DMS114 treated with DMSO at 0.1 percent for 48 hours (cell line): ENCODE results near the gene CPE.

Source experiments
- DNase-seq: peaks from one replicate; lab custom pipeline; 2025; ENCODE audit not compliant: unreplicated experiment; lab: John Stamatoyannopoulos, UW

CPE gene

GRCh38 chr4:165364452-165365080 lies 14.2 kb upstream of the CPE start:
- no peak for DNase-seq

DNA sequence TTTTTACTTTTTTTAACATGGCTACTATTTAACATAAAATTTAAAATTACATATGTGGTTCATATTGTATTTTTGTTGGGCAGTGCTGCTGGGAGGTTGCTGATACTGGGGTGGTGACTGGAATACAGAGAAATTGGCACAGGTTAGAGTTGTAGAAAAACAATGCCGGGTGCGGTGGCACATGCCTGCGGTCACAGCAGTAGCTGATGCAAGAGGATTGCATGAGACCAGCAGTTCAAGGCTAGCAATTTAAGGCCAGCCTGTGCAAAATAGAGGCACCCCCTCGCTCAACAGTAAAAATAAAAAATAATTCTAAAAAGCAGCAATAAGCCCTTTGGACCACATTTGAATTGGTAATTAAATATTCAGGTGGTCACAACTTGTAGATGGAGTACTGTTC lies 11.8 kb upstream of the CPE start:
- no peak for DNase-seq

- no peak for DNase-seq
Measured at GRCh38 chr4:165368114-165368513, 10.7 kb upstream of the CPE start.

GRCh38 chr4:165368567-165368966 lies 10.2 kb upstream of the CPE start:
- DNase-seq: no peak

DNA sequence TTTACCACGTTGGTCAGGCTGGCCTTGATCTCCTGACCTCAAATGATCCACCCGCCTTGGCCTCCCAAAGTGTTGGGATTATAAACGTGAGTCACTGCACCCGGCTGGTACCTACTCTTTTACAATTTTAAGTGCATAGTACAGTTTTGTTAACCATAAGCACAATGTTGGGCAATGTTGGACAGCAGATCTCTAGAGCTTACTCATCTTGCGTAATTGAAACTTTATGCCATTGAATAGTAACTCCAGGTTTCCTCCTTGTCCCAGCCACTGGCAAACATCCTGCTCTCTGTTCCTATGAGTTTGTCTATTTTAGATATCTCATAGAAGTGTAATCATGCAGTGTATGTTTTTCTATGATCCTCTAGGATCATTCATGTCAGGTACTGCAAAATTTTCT lies 9.3 kb upstream of the CPE start:
- no peak for DNase-seq

DNA sequence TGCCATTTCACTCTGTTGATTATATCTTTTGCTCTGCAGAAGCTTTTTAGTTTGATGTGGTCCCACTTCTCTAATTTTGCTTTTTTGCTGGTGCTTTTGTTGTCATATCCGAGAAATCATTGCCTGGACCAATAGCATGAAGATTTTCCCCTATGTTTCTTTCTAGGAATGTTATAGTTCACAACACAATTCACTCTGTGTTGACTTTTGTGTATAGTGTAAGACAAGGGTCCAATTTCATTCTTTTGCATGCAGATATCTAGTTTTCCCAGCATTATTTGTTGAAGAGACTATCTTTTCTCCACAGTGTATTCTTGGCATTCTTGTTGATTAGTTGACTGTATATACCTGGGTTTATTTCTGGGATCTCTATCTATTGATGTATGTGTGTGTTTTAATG lies 8.3 kb upstream of the CPE start:
- no peak for DNase-seq

DNA sequence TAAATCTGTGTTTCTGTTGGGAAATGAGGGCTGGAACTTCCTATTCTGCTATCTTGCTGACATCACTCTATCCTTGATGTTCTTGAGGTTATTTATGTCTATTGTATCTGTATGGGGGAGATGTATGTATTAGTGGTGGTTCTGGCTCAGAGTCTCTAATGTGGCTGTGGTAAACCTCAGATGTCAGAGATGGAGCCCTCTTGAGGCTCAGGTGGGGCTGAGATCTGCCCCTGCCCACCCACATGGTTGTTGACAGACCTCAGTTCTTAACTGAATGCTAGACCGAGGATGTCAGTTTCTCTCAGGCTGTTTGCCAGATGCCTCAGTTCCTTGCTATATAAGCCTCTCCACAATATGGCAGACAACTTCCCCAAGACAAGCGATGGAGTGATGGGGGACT lies 3.3 kb upstream of the CPE start:
- no peak for DNase-seq

DNA sequence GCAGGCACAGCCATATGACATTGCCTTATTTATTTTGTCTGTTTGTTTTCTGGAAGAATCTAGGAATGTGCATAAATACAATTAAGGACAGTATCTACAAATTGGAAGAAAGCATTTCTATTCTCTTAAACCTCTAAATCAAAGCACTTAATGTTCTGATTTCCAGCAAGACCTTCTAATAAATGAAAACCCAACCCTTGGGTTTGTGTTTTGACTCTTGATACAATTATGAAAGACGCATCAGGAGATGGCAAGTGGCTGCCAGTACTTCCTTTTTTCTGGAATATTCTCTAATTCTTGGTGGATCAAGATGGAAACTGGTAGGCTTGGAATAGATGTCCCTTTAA lies 437 bp upstream of the CPE start:
- DNase-seq: no peak

GRCh38 chr4:165379678-165380064 lies 863 bp downstream of the CPE start:
- no peak for DNase-seq

- no peak for DNase-seq
Measured at GRCh38 chr4:165380805-165381204, 2.0 kb downstream of the CPE start.

- DNase-seq: no peak
Measured at GRCh38 chr4:165381821-165382373, 3.1 kb downstream of the CPE start.

DNA sequence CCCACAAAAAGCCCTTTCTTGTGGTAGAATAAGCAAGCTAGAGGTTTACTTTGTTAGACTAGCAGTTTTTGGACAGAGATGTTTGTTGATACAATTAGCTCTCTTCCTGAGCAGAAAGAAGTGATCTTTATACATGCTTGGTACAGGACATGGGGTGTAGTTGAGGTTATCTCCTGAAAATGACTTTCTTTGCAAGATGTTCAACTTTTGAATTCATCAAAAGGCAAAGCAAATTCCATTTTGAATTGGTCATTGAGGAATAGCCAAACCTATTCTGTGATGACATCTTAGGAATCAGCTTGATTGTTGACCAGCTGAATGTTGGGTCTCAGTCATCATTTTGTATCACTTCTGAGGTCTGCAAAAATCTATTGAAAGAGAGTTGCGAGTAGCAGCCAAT lies 3.8 kb downstream of the CPE start:
- DNase-seq: no peak

GRCh38 chr4:165383591-165384073 lies 4.8 kb downstream of the CPE start:
- DNase-seq: no peak

GRCh38 chr4:165384186-165384585 lies 5.4 kb downstream of the CPE start:
- DNase-seq: no peak

DNA sequence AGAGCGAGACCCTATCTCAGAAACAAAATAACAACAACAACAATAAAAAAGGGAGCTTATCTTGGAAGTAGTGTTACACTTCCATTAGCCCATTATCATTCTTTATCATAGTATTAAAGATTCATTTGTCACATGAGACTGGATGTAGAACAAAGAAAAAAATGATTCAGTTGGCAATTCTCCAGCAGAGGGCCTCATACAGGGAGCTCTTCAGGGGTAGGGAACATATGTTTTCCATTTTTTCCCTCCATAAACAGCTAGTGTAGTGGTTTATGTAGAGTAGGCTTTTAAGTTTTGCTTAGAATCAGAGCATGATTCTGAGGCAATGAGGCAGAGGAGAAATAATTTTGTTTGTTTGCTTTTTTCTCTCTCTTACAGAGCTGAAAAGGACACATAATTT lies 5.8 kb downstream of the CPE start:
- DNase-seq: no peak

- DNase-seq: no peak
Measured at GRCh38 chr4:165385126-165385525, 6.3 kb downstream of the CPE start.

- DNase-seq: no peak
Measured at GRCh38 chr4:165386328-165386727, 7.5 kb downstream of the CPE start.

DNA sequence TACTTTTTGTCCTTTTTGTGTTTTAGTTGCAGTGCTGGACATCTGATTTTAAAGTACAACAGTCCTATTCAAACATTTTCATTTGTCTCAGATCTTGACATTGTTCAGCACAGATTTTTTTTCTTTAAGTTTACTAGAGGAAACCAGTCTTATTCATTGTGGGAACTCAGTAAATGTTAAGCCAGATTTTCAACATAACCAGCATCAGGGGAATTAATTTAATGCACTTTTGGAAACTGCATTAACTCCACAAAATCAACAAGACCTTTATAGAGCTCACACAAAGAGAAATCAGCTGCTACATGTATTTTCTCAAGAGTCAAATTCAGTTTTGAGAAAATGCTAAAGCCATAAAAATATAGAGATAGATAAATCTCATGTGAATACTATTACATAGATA lies 9.9 kb downstream of the CPE start:
- DNase-seq: no peak

DNA sequence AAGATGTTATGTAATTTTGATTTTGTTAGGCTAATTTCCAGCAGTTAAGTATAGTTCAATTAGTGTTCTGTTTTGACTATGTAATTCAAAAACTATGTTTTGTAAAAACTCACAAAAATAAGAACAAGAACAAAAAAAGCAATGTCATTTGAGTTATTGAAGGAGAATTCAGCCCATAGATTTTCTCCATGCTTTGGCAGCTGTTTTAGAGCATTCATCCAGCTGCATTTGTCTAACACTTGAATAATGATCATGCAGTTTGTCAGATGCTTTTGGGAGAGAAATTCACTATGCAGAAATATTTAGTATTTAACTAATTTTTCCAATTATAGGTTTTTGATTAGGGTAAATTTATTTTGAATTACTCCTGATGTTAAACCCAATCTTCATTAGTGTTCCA lies 14.2 kb downstream of the CPE start:
- no peak for DNase-seq

- no peak for DNase-seq
Measured at GRCh38 chr4:165393704-165394103, 14.9 kb downstream of the CPE start.

DNA sequence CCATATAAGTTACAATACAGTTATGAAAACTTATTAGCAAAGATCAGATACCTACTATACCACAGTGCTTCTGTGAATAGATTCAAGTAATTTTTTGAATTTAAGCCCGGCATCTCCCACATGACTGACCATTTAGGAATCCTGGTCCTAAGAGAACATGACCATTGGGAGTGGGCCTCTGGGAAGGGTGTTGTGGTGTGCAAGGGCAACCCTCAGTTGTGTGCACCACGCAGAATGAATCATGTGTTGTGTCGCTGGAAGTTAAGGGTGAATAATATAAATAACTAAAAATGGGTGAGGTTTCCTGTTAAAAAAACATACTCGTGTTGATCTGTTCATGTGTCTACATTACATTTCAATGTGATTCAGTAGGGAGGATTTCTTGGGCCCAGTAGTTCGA lies 15.5 kb downstream of the CPE start:
- no peak for DNase-seq

GRCh38 chr4:165398570-165398969 lies 19.8 kb downstream of the CPE start:
- DNase-seq: no peak

GRCh38 chr4:165402375-165402774 lies 23.6 kb downstream of the CPE start:
- DNase-seq: no peak
